IMR-90 (cell line): Measurements from ENCODE around the gene SETD3. TPM values are rescaled to one million over a fixed set of nuclear protein-coding genes. Genes with fewer than 3 reads are reported as not detected.

Source experiments
- ATAC-seq: fragments of 200-7000 bp; cut with Tn5 transposase; 2 replicates; pipeline ENCODE4 v1.9.1; 2020; ENCODE audit warnings: low read depth, mild to moderate bottlenecking, moderate library complexity
- BruUV-seq: library from RNA; stranded (reverse); fragments of 400-500 nt; replicated peaks from 2 replicates; lab custom pipeline; 2021; lab: Mats Ljungman, UMichigan
- CTCF ChIA-PET: fragments of 300-600 bp; formaldehyde crosslinking; extraction: SDS; loops from one replicate; lab custom pipeline; 2021; ENCODE audit warnings: antibody characterized with exemption; lab: Yijun Ruan, JAX
- POLR2A ChIA-PET: fragments of 300-600 bp; sonication (Branson Sonifier 250); formaldehyde crosslinking; loops from one replicate; lab custom pipeline; 2022; ENCODE audit warnings: antibody characterized with exemption; ENCODE audit not compliant: unreplicated experiment; lab: Charles Lee
- DNase-seq: peaks from one replicate; pipeline ENCODE4 v3.0.0; 2013
- H2AFZ ChIP-seq: replicated peaks from 2 replicates; pipeline ENCODE3; 2013; ENCODE audit warnings: low read length, mild to moderate bottlenecking; ENCODE audit not compliant: poor library complexity
- H2AK5ac ChIP-seq: 2 replicates; pipeline ENCODE4 v1.6.1; 2013; ENCODE audit warnings: low read depth, low read length, inconsistent platforms
- H2AK9ac ChIP-seq: replicated peaks from 2 replicates; pipeline ENCODE3; 2013; ENCODE audit warnings: mild to moderate bottlenecking, low read depth, low read length, moderate library complexity; ENCODE audit not compliant: poor library complexity
- H2BK120ac ChIP-seq: 2 replicates; pipeline ENCODE4 v1.6.1; 2013; ENCODE audit warnings: low read depth, low read length, inconsistent platforms
- H2BK15ac ChIP-seq: 3 replicates; pipeline ENCODE4 v1.6.1; 2013; ENCODE audit warnings: low read depth, low read length, inconsistent platforms
- H2BK20ac ChIP-seq: 2 replicates; pipeline ENCODE4 v1.6.1; 2013; ENCODE audit warnings: low read depth, mild to moderate bottlenecking, inconsistent platforms, low read length, moderate library complexity
- H2BK5ac ChIP-seq: 2 replicates; pipeline ENCODE4 v1.6.1; 2013; ENCODE audit warnings: mild to moderate bottlenecking, low read depth, low read length, inconsistent platforms; ENCODE audit not compliant: poor library complexity, severe bottlenecking
- H3K14ac ChIP-seq: replicated peaks from 2 replicates; pipeline ENCODE4 v1.6.1; 2013; ENCODE audit warnings: low read depth, low read length, inconsistent platforms
- H3K18ac ChIP-seq: 2 replicates; pipeline ENCODE4 v1.6.1; 2013; ENCODE audit warnings: low read depth, low read length, control low read depth
- H3K23ac ChIP-seq: 2 replicates; pipeline ENCODE4 v1.6.1; 2013; ENCODE audit warnings: low read depth, low read length, inconsistent platforms
- H3K27ac ChIP-seq: 2 replicates; pipeline ENCODE4 v1.5.1; 2013; ENCODE audit warnings: mild to moderate bottlenecking, control low read depth, low read length; ENCODE audit not compliant: insufficient read depth
- H3K27me3 ChIP-seq: 2 replicates; pipeline ENCODE4 v1.6.1; 2013; ENCODE audit warnings: low read length; ENCODE audit not compliant: control insufficient read depth, insufficient read depth
- H3K36me3 ChIP-seq: 2 replicates; pipeline ENCODE4 v1.6.1; 2013; ENCODE audit warnings: low read length, mixed read lengths; ENCODE audit not compliant: control insufficient read depth, insufficient read depth
- H3K4ac ChIP-seq: 2 replicates; pipeline ENCODE4 v1.6.1; 2013; ENCODE audit warnings: low read depth, low read length, inconsistent platforms
- H3K4me1 ChIP-seq: 2 replicates; pipeline ENCODE4 v1.6.1; 2013; ENCODE audit warnings: low read length, mixed read lengths; ENCODE audit not compliant: control insufficient read depth, insufficient read depth
- H3K4me2 ChIP-seq: 2 replicates; pipeline ENCODE4 v1.6.1; 2013; ENCODE audit warnings: low read depth, mild to moderate bottlenecking, control low read depth, low read length, moderate library complexity
- H3K4me3 ChIP-seq: 2 replicates; pipeline ENCODE4 v1.5.1; 2013; ENCODE audit warnings: low read depth, mild to moderate bottlenecking, control low read depth, low read length, moderate library complexity; ENCODE audit not compliant: insufficient read depth
- H3K56ac ChIP-seq: 2 replicates; pipeline ENCODE4 v1.6.1; 2013; ENCODE audit warnings: low read length, inconsistent platforms; ENCODE audit not compliant: insufficient read depth; ENCODE audit errors: extremely low read depth
- H3K79me1 ChIP-seq, 2 experiments: 2 replicates each; pipeline ENCODE4 v1.6.1; 2013; ENCODE audit warnings: low read length in 2 of 2, inconsistent platforms in 1 of 2, low read depth in 1 of 2
- H3K9ac ChIP-seq: 2 replicates; pipeline ENCODE4 v1.6.1; 2013; ENCODE audit warnings: low read depth, low read length, control low read depth
- H3K9me1 ChIP-seq: 2 replicates; pipeline ENCODE4 v1.6.1; 2013; ENCODE audit warnings: low read length, inconsistent platforms; ENCODE audit not compliant: insufficient read depth
- H3K9me3 ChIP-seq: 2 replicates; pipeline ENCODE4 v1.6.1; 2013; ENCODE audit warnings: low read length; ENCODE audit not compliant: control insufficient read depth, insufficient read depth
- H4K20me1 ChIP-seq: 2 replicates; pipeline ENCODE4 v1.6.1; 2013; ENCODE audit warnings: low read length, inconsistent platforms; ENCODE audit not compliant: insufficient read depth
- H4K5ac ChIP-seq: 2 replicates; pipeline ENCODE4 v1.6.1; 2013; ENCODE audit warnings: mild to moderate bottlenecking, low read depth, low read length, control low read depth
- H4K8ac ChIP-seq, 2 experiments: 2 replicates each; pipeline ENCODE4 v1.6.1; 2013; ENCODE audit warnings: low read depth in 2 of 2, low read length in 2 of 2, control low read depth in 1 of 2, inconsistent platforms in 1 of 2
- H4K91ac ChIP-seq: 2 replicates; pipeline ENCODE4 v1.6.1; 2013; ENCODE audit warnings: low read depth, low read length, inconsistent platforms; ENCODE audit not compliant: insufficient read depth
- CEBPB ChIP-seq: IDR thresholded peaks from 2 replicates; pipeline ENCODE4 v1.6.1; 2012; ENCODE audit warnings: low read depth, low read length, improper control_type of control experiment
- FOS ChIP-seq: fragments of 150-350 bp; IDR thresholded peaks from 2 replicates; pipeline ENCODE4 v1.6.1; 2016; ENCODE audit warnings: low read depth, low read length
- MAFK ChIP-seq: IDR thresholded peaks from 2 replicates; pipeline ENCODE4 v1.6.1; 2012; ENCODE audit warnings: low read depth, low read length, improper control_type of control experiment
- MAZ ChIP-seq: IDR thresholded peaks from 2 replicates; pipeline ENCODE4 v1.6.1; 2012; ENCODE audit warnings: low read depth, mild to moderate bottlenecking, low read length, improper control_type of control experiment, moderate library complexity, borderline replicate concordance
- MXI1 ChIP-seq: IDR thresholded peaks from 2 replicates; pipeline ENCODE4 v1.6.1; 2012; ENCODE audit warnings: low read depth, mild to moderate bottlenecking, low read length, moderate library complexity, borderline replicate concordance
- RCOR1 ChIP-seq: IDR thresholded peaks from 2 replicates; pipeline ENCODE4 v1.6.1; 2012; ENCODE audit warnings: mild to moderate bottlenecking, low read length, improper control_type of control experiment; ENCODE audit not compliant: insufficient replicate concordance
- USF2 ChIP-seq: fragments of 150-350 bp; IDR thresholded peaks from 2 replicates; pipeline ENCODE4 v1.6.1; 2017; ENCODE audit warnings: mild to moderate bottlenecking, antibody characterized with exemption, low read length, low read depth
- WGBS, 2 experiments: methylation state at CpG; one replicate each; pipeline versions ENCODE4 v1.1.5 to v1.1.7; 2013; ENCODE audit warnings: missing lambda C conversion rate in 2 of 2; ENCODE audit not compliant: insufficient read length in 1 of 2; ENCODE audit errors: extremely low coverage in 2 of 2; 5-methylcytosine and 5-hydroxymethylcytosine counted together
- dilution Hi-C: fragments of 300-500 bp; cut with HindIII; formaldehyde crosslinking; loops from one replicate; pipeline ENCODE4 v1.14.3; 2018; ENCODE audit warnings: low sequenced_read_pairs; ENCODE audit not compliant: unreplicated experiment
- in situ Hi-C: fragments of 300-500 bp; cut with MboI; formaldehyde crosslinking; loops from 3 replicates; pipeline ENCODE4 v1.14.3; 2019; ENCODE audit warnings: low sequenced_read_pairs, inconsistent platforms, mixed read lengths
- intact Hi-C: fragments of 100-400 bp; cut with micrococcal nuclease; formaldehyde crosslinking; loops from 2 replicates; pipeline ENCODE4 v1.10.0; 2022
- polyA plus RNA-seq, 3 experiments: library from polyadenylated mRNA; depleted of rRNA; stranded (reverse); fragments of >200 nt; gene quantifications; 2 replicates each; pipeline ENCODE4 v1.2.3, GENCODE V29; 2012; ENCODE audit warnings: low replicate concordance in 1 of 3
- total RNA-seq: library from RNA; depleted of rRNA; stranded (reverse); fragments of >200 nt; gene quantifications from 2 replicates; pipeline ENCODE4 v1.2.3, GENCODE V29; 2012

SETD3 gene
- total and polyA plus RNA-seq, 2 of the 4 experiments (the other 2 are of a cell fraction): 18.8 to 31.9 TPM

GRCh38 chr14:99410019-99410418 lies 70.6 kb downstream of the SETD3 start:
- Histone ChIP-seq H2AFZ (no peak overlapping the region), H3K4me3 (no peak overlapping the region), H3K36me3 (peaks cover 16% of the 10 kb centered on the region; the same call in 1 of the 2 replicates), H3K14ac (no peak overlapping the region), H2AK5ac (no peak overlapping the region), H3K23ac (no peak overlapping the region), H3K18ac (no peak overlapping the region), H4K5ac (no peak overlapping the region), H3K4me1 (no peaks in the 10 kb centered on the region; the same call in 1 of the 2 replicates), H3K56ac (no peak overlapping the region), H3K27me3 (no peaks in the 10 kb centered on the region), H4K91ac (no peak overlapping the region), H3K4ac (no peak overlapping the region), H2BK5ac (no peak overlapping the region), H3K27ac (no peak overlapping the region), H2BK20ac (no peak overlapping the region), H2BK15ac (no peak overlapping the region), H4K8ac (no peak overlapping the region), H3K9me1 (no peaks in the 10 kb centered on the region), H3K4me2 (no peak overlapping the region), H2AK9ac (no peak overlapping the region), H3K9me3 (no peaks in the 10 kb centered on the region), H4K20me1 (no peaks in the 10 kb centered on the region; the same call in 1 of the 2 replicates), H2BK120ac (no peak overlapping the region), H3K9ac (no peak overlapping the region), H3K79me1 (peaks cover 0 to 4% of the 10 kb centered on the region in 2 experiments; a peak in 1 of 4 replicates)
- intact Hi-C loops: no loop called here
- DNase-seq (no peak), ATAC-seq (no peak)
- 91% methylated on average over 4 of the region's 10 CpGs; no CpG with 5 or more reads in 1 of the 2 experiments for WGBS, 2 experiments
- CTCF ChIA-PET: interaction anchor here (1.1 kb wide), 1 partner anchor 17 kb away, joined by 3 read pairs; no protein-coding TSS in a partner anchor
- POLR2A ChIA-PET: no interaction called here
- BruUV-seq: no TSS peak
- dilution Hi-C loops: no loop called here
- TF ChIP-seq CEBPB (no peak), USF2 (no peak), RCOR1 (no peak), MAZ (no peak), MAFK (no peak), FOS (no peak), MXI1 (no peak)
- in situ Hi-C loops: loop anchor here (10.0 kb wide), 1 partner anchor 85 kb away; no protein-coding TSS in a partner anchor
